Loucy (cell line): Measurements from ENCODE around the gene RSF1.

Source experiments
- H2AFZ ChIP-seq: fragments of 200-600 bp; sonication (generic); 2 replicates; pipeline ENCODE4 v1.6.0; 2016; ENCODE audit warnings: antibody characterized with exemption, mild to moderate bottlenecking, low read length, moderate library complexity
- H3F3A ChIP-seq: fragments of 200-600 bp; 2 replicates; pipeline ENCODE4 v1.6.0; 2016; ENCODE audit warnings: antibody characterized with exemption, low read depth, mild to moderate bottlenecking
- H3K27me3 ChIP-seq: fragments of 200-600 bp; sonication (generic); 2 replicates; pipeline ENCODE4 v1.6.1; 2014; ENCODE audit warnings: low read length, mild to moderate bottlenecking; ENCODE audit not compliant: insufficient read depth, poor library complexity, severe bottlenecking
- H3K36me3 ChIP-seq: fragments of 200-600 bp; sonication (generic); 2 replicates; pipeline ENCODE4 v1.6.1; 2016; ENCODE audit warnings: low read length; ENCODE audit not compliant: insufficient read depth
- H3K4me1 ChIP-seq: fragments of 200-600 bp; sonication (generic); 2 replicates; pipeline ENCODE4 v1.5.1; 2014; ENCODE audit warnings: low read length, mild to moderate bottlenecking; ENCODE audit not compliant: insufficient read depth, poor library complexity, severe bottlenecking
- H3K4me2 ChIP-seq: fragments of 200-600 bp; sonication (generic); 2 replicates; pipeline ENCODE4 v1.6.0; 2014; ENCODE audit warnings: antibody characterized with exemption, low read length, low read depth, mild to moderate bottlenecking; ENCODE audit not compliant: poor library complexity, severe bottlenecking
- H3K4me3 ChIP-seq: fragments of 200-600 bp; sonication (generic); 2 replicates; pipeline ENCODE4 v1.5.1; 2014; ENCODE audit warnings: low read length, mild to moderate bottlenecking, mixed read lengths; ENCODE audit not compliant: poor library complexity, severe bottlenecking
- H3K79me2 ChIP-seq: fragments of 200-600 bp; sonication (generic); 2 replicates; pipeline ENCODE4 v1.6.1; 2014; ENCODE audit warnings: low read length; ENCODE audit not compliant: insufficient read depth
- H3K9ac ChIP-seq: fragments of 200-600 bp; sonication (generic); 2 replicates; pipeline ENCODE4 v1.6.0; 2014; ENCODE audit warnings: mild to moderate bottlenecking, low read depth, low read length, moderate library complexity; ENCODE audit not compliant: poor library complexity, severe bottlenecking
- H3K9me2 ChIP-seq: fragments of 200-600 bp; sonication (generic); replicated peaks from 2 replicates; pipeline ENCODE4 v1.6.1; 2016; ENCODE audit warnings: low read depth, low read length, mixed read lengths
- H3K9me3 ChIP-seq: fragments of 200-600 bp; sonication (generic); 2 replicates; pipeline ENCODE4 v1.6.1; 2014; ENCODE audit warnings: mild to moderate bottlenecking, antibody characterized with exemption, low read length, low read depth; ENCODE audit not compliant: insufficient read depth
- H4K20me1 ChIP-seq: fragments of 200-600 bp; sonication (generic); 2 replicates; pipeline ENCODE4 v1.6.0; 2014; ENCODE audit warnings: antibody characterized with exemption, low read length, mild to moderate bottlenecking; ENCODE audit not compliant: insufficient read depth, poor library complexity, severe bottlenecking
- CTCF ChIP-seq: fragments of 200-600 bp; sonication (generic); conservative IDR thresholded peaks from 2 replicates; pipeline ENCODE4 v1.5.1; 2014; ENCODE audit warnings: mild to moderate bottlenecking, antibody characterized with exemption, low read length
- EZH2phosphoT487 ChIP-seq: fragments of 200-600 bp; IDR thresholded peaks from 2 replicates; pipeline ENCODE4 v1.6.1; 2018; ENCODE audit warnings: antibody characterized with exemption, mild to moderate bottlenecking, moderate library complexity, borderline replicate concordance

The RSF1 gene

DNA sequence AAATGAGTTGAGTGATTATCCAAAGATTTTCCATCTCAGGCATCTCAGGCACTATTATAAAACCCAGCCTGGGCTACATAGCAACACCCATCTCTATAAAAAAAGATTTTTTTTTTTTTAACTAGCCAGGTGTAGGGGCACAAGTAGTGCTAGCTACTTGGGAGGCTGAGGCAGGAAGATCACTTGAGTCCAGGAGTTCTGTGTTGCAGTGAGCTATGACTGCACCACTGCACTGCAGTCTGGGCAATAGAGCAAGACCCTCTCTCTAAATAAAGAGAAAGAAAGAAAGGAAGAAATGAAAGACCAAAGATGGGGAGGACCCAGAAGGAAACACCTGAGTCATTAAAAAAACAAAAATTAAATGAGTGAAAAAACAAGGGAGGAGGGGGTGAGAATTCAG, 14.1 kb downstream of the RSF1 start:
- no peak for TF ChIP-seq EZH2phosphoT487
- TF ChIP-seq CTCF, result no peak
- Histone ChIP-seq H3K79me2 (peaks cover 93% of the 10 kb centered on the region), H2AFZ (no peak overlapping the region), H4K20me1 (peaks cover 83% of the 10 kb centered on the region), H3K9me2 (no peaks in the 10 kb centered on the region), H3K36me3 (peaks cover 10% of the 10 kb centered on the region; the same call in 1 of the 2 replicates), H3K4me1 (peaks cover 4% of the 10 kb centered on the region), H3K4me2 (no peak overlapping the region), H3K27me3 (no peaks in the 10 kb centered on the region), H3K9me3 (no peaks in the 10 kb centered on the region), H3F3A (no peaks in the 10 kb centered on the region), H3K4me3 (no peak overlapping the region), H3K9ac (no peak overlapping the region)

- H3K4me1 ChIP-seq, result no peaks in the 10 kb centered on the region
- no peaks in the 10 kb centered on the region for H3K9me3 ChIP-seq
- no peak overlapping the region for H3K4me2 ChIP-seq
- no peaks in the 10 kb centered on the region for H3K36me3 ChIP-seq
- H3K79me2 ChIP-seq, result peaks cover 98% of the 10 kb centered on the region
- H3K27me3 ChIP-seq, result no peaks in the 10 kb centered on the region
- H3K4me3 ChIP-seq, result no peak overlapping the region
- H3F3A ChIP-seq, result peaks cover 3% of the 10 kb centered on the region; the same call in 1 of the 2 replicates
- no peak overlapping the region for H2AFZ ChIP-seq
- no peak for TF ChIP-seq EZH2phosphoT487
- no peak for TF ChIP-seq CTCF
- H3K9me2 ChIP-seq, result no peaks in the 10 kb centered on the region
- no peak overlapping the region for H3K9ac ChIP-seq
- H4K20me1 ChIP-seq, result peaks cover 77% of the 10 kb centered on the region
Observed at GRCh38 chr11:77801477-77801876, 19.0 kb downstream of the RSF1 start.

DNA sequence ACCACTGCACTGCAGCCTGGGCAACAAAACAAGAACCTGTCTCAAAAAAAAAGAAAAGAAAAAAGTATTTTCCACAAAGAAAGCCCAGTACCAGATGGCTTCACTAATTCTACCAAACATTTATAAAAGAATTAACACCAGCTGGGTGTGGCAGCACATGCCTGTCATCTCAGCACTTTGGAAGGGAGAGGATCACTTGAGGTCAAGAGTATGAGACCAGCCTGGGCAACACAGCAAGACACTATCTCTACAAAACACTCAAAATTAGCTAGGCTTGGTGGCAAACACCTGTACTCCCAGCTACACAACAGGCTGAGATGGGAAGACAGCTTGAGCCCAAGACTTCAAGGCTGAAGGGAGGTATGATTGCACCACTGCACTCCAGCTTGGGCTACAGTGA, 20.1 kb downstream of the RSF1 start:
- Histone ChIP-seq H3K9me2 (no peaks in the 10 kb centered on the region), H3F3A (peaks cover 3% of the 10 kb centered on the region; the same call in 1 of the 2 replicates), H2AFZ (no peak overlapping the region), H3K27me3 (no peaks in the 10 kb centered on the region), H3K4me1 (no peaks in the 10 kb centered on the region), H3K9me3 (no peaks in the 10 kb centered on the region), H3K9ac (no peak overlapping the region), H4K20me1 (peaks cover 72% of the 10 kb centered on the region), H3K36me3 (no peaks in the 10 kb centered on the region), H3K4me3 (no peak overlapping the region), H3K4me2 (no peak overlapping the region), H3K79me2 (peaks cover 98% of the 10 kb centered on the region)
- TF ChIP-seq EZH2phosphoT487 (no peak), CTCF (no peak)
